ENCODE measurements around the gene ZNF775.

The ZNF775 gene

DNA sequence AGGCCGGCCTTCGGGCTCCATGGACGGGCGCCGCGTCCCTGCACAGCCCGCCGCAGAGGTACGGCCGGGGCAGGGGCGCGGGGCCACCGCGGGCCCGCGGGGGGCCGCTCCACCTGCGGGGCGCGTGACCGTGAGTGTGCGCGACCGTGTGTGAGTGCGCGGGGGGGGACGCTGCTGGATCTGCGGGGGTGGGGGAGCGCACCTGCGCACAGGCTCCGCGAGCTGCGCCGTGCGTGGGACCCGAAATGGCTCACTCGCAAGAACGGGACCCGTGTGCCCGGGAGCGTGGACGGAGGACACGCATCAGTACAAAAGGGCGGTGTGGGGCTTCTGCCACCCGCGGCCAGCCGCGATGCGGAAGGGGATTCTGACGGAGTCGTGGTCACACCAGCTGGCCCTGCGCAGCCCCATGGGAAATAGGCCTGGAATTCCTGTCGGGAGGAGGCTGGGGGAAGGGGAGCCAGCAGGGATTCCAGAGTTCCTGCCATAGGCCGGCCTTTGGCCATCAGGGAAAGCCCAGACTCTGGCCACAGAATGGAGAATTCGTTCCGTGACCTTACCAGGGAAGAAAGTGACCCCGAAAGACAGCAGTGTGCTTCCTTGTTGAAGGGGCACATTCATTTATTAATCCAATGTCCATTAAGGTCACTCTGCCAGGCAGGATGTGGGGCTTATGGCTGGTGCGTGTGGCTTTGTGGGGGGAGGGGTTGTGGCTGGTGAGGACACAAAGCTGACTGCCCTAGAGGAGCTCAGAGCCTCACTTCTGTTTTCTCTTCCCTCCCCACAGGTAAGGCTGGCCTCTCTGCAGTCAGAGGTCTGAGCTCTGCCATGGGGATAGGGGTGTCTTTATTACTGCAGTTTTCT lies 10.0 kb upstream of the ZNF775 start:
- DNase-seq (ENCODE audit: insufficient read length, low spot score) (peak; percentile 90), FAIRE-seq (no peak)
- peak; percentile 50 for TF ChIP-seq POLR2A (IDR thresholded peaks at IDR 0.05; ENCODE audit: low read depth, low read length)

DNA sequence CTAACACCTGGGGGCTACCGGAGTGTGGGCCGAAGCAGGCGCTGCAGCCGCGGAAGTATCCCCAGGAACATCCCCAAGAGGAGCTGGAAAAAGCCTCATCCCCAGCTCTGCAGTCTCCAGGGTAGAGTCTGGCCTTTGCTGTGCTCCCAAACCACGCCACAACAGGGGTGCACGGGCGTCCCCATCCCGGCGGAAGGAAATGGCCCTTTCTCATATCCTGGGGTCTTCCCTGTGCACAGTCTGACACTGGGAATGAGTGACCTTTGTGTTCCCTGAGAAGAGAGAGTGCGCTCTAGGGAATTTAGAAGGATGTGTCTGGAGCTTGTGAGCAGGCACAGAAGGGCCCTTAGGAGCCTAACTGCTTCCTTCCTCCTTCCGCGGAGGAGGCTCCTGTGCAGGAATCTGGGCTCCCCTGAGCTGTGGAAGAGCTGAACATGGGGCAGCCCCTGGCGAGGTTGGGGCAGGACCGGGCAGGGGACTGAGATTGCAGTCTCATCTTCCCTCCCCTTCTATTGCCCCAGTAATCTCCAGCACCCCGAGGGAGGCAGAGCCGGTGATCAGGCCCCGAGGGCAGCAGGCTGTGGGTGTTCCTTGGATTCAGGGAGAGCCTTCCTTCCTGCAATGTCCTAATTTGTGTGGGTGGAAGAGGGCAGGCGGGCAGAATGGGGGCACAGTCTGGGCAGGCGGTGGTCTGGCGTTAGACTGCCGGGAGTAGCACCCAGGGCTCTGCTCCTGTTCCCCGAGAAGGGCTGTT lies 9.2 kb upstream of the ZNF775 start:
- DNase-seq (ENCODE audit: insufficient read length, low spot score) (no peak), FAIRE-seq (no peak)
- TF ChIP-seq POLR2A (IDR thresholded peaks at IDR 0.05; ENCODE audit: low read depth, low read length): no peak

DNA sequence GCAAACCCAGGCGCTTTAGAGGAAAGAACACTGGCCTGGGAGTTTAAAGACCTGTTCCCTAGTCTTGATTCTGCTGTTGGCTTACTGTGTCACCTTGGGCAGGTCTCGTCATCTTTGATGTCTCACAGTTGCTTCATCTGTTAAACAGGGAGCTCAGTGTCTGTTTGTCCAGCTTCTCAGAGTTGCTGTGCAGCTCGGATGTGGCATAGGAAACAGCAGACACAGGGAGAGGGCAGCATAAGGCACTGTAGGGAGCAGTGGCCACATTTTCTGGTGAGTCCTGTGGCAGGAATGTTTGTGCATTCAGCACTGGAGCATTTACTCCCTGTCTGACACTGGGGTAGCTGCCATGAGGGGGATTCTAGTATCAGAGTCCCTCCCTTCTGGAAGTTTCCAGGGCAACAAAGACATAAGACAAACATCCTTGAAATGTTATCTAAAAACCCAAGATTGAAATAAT lies 8.5 kb upstream of the ZNF775 start:
- TF ChIP-seq POLR2A (IDR thresholded peaks at IDR 0.05; ENCODE audit: low read depth, low read length): no peak
- no peak for DNase-seq (ENCODE audit: insufficient read length, low spot score)
- FAIRE-seq: no peak

DNA sequence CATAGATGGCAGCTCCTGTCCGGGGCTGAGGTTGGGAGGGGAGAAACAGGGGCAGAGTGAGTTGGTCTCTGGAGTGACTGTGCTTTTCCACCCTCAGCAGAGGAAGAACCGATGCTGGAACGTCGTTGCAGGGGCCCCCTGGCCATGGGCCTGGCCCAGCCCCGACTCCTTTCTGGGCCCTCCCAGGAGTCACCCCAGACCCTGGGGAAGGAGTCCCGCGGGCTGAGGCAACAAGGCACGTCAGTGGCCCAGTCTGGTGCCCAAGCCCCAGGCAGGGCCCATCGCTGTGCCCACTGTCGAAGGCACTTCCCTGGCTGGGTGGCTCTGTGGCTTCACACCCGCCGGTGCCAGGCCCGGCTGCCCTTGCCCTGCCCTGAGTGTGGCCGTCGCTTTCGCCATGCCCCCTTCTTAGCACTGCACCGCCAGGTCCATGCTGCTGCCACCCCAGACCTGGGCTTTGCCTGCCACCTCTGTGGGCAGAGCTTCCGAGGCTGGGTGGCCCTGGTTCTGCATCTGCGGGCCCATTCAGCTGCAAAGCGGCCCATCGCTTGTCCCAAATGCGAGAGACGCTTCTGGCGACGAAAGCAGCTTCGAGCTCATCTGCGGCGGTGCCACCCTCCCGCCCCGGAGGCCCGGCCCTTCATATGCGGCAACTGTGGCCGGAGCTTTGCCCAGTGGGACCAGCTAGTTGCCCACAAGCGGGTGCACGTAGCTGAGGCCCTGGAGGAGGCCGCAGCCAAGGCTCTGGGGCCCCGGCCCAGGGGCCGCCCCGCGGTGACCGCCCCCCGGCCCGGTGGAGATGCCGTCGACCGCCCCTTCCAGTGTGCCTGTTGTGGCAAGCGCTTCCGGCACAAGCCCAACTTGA lies 7.8 kb upstream of the ZNF775 start:
- FAIRE-seq: no peak
- no peak for TF ChIP-seq POLR2A (IDR thresholded peaks at IDR 0.05; ENCODE audit: low read depth, low read length)
- DNase-seq (ENCODE audit: insufficient read length, low spot score): no peak

DNA sequence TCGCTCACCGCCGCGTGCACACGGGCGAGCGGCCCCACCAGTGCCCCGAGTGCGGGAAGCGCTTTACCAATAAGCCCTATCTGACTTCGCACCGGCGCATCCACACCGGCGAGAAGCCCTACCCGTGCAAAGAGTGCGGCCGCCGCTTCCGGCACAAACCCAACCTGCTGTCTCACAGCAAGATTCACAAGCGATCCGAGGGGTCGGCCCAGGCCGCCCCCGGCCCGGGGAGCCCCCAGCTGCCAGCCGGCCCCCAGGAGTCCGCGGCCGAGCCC lies 7.2 kb upstream of the ZNF775 start:
- DNase-seq (ENCODE audit: insufficient read length, low spot score): no peak
- no peak for TF ChIP-seq POLR2A (IDR thresholded peaks at IDR 0.05; ENCODE audit: low read depth, low read length)
- no peak for FAIRE-seq

DNA sequence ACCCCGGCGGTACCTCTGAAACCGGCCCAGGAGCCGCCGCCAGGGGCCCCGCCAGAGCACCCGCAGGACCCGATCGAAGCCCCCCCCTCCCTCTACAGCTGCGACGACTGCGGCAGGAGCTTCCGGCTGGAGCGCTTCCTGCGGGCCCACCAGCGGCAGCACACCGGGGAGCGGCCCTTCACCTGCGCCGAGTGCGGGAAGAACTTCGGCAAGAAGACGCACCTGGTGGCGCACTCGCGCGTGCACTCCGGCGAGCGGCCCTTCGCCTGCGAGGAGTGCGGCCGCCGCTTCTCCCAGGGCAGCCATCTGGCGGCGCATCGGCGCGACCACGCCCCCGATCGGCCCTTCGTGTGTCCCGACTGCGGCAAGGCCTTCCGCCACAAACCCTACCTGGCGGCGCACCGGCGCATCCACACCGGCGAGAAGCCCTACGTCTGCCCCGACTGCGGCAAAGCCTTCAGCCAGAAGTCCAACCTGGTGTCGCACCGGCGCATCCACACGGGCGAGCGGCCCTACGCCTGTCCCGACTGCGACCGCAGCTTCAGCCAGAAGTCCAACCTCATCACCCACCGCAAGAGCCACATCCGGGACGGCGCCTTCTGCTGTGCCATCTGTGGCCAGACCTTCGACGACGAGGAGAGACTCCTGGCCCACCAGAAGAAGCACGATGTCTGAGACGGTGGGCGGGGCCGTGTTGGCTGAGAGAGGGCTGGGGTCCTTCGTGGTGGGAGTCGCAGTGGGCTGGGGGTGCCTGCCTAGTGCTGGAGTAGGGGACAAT lies 6.7 kb upstream of the ZNF775 start:
- DNase-seq (ENCODE audit: insufficient read length, low spot score) (no peak), FAIRE-seq (no peak)
- no peak for TF ChIP-seq POLR2A (IDR thresholded peaks at IDR 0.05; ENCODE audit: low read depth, low read length)

DNA sequence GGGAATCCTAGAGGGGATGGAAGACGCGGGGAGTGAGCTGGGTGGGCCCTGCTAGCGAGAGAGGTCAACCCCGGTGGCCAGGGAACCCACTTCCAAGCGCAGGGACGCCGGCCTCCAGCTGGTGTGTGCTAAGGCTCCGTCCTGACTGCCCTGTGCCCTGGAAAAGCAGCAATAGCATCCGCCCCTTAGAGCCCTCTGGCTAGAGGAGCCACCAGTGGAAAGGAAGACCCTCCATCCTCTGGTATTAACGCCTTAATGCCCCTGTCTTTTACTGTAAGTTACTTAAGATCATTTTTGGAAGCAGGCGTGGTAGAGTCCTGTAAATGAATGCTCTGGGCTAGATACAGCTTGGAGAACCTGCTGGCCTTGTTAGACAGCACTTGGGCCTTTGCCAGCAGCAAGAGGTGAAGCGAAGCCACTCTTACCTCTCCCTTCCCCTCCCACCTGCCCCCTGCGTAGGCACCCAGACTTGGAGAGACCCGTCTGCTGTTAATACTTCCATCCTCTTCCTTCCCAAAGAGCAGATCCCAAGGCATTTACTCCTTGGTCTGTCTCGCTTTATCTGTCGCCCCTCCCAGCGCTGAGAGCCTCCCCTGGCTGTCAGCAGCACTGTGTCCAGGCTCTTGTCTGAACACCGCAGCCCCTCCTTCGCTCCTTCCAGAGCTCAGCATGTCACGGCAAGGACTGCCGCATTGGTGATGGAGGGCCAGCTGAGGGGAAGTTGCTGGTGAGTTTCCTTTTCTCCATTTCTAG lies 5.9 kb upstream of the ZNF775 start:
- FAIRE-seq (no peak), DNase-seq (ENCODE audit: insufficient read length, low spot score) (no peak)
- TF ChIP-seq POLR2A (IDR thresholded peaks at IDR 0.05; ENCODE audit: low read depth, low read length): no peak

DNA sequence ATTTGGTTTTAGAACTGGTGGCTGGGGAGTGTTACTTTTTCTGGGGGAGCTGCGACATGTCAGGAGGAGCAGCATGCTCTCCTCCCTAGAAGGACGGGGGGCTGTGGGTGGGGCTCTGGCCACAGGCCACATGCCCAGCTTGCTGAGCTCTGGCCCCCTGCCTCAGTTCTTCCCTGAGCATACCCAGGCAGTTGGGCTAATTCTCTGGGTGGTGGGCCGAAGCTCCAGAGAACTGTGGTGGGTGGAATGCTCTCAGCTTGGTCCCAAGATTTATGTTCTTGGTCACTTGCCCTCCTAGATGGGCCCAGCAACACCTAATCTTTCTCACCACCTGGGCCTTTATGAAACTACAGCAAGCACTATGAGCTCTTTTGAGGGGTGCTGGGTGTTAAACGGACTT lies 5.1 kb upstream of the ZNF775 start:
- no peak for TF ChIP-seq POLR2A (IDR thresholded peaks at IDR 0.05; ENCODE audit: low read depth, low read length)
- DNase-seq (ENCODE audit: insufficient read length, low spot score) (no peak), FAIRE-seq (no peak)

DNA sequence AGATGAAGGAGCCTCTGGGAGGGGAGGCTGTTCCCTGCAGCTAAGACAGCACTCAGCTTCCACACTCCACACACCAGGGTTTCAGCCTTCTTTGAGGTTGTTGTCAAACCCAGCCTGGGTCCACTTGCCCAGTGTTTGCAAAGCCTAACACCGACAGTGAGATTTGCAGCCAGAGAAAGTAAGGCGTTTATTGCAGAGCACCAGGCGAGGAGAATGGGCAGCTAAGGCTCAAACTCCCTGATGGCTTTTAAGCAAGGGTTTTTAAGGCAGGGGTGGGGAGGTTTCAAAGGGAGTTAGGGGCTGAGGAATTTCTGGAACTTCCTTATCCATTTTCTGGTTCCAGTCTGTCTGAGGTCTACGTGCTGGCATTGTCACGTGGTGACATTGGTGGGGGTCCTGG lies 4.7 kb upstream of the ZNF775 start:
- no peak for TF ChIP-seq POLR2A (IDR thresholded peaks at IDR 0.05; ENCODE audit: low read depth, low read length)
- FAIRE-seq: no peak
- DNase-seq (ENCODE audit: insufficient read length, low spot score): no peak

DNA sequence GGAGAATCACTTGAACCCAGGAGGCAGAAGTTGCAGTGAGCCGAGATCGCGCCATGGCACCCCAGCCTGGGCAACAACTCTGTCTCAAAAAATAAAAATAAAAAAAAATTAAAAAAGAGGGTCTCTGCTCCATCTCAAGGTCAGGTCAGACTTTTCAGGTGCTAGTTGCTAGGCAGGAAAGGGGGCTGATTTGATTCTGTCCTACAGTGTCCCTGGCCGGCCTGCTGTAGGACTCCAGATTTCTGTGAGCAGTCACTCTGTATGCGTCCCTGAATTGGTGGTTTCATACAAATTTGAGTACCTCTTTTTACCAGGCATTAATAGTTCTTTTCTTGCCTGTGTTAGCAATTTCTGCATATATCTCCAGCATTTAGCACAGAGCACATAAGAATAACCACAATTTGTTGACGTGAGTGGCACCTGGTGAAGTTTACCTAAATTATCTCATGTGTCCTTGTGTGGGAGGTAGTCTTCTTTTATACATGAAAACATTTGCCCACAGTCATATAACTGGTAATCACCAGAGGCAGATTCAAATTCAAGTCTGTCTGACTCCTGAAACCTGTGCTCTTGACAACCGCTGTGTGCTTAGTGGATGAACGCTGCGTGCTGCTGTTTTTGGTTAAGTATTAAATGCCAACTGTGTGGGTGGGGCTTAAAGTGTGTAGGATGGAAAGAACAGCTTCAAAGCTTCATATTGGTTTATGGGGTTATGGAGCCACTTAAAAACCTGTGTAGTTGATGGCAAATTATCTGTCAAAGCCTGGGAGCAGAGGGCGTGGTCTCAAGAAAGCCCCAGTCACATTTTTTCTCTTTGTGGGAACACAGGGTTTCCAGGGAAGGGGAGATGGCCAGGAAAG lies 3.2 kb upstream of the ZNF775 start:
- no peak for TF ChIP-seq POLR2A (IDR thresholded peaks at IDR 0.05; ENCODE audit: low read depth, low read length)
- FAIRE-seq (no peak), DNase-seq (ENCODE audit: insufficient read length, low spot score) (no peak)

DNA sequence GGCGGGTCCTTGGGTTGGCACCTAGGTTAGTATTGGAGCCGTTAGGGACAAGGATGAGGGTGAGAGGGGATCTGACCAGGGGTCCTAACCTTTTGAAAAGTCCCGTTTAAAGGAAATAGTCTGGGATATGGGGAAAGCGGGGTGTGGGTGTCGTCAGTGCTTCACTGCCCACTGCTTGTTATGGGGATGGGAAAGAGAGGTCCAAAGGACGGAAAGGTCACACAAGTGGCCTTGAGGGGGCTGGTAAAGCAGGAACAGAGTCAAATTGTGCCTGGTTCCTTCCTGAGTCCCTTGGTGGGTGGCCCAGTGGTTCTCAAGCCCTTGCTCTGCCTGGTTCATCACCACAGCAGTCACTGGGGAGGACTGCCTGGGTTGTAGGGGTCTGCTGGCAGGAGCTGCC lies 2.6 kb upstream of the ZNF775 start:
- DNase-seq (ENCODE audit: insufficient read length, low spot score): no peak
- no peak for FAIRE-seq
- no peak for TF ChIP-seq POLR2A (IDR thresholded peaks at IDR 0.05; ENCODE audit: low read depth, low read length)

DNA sequence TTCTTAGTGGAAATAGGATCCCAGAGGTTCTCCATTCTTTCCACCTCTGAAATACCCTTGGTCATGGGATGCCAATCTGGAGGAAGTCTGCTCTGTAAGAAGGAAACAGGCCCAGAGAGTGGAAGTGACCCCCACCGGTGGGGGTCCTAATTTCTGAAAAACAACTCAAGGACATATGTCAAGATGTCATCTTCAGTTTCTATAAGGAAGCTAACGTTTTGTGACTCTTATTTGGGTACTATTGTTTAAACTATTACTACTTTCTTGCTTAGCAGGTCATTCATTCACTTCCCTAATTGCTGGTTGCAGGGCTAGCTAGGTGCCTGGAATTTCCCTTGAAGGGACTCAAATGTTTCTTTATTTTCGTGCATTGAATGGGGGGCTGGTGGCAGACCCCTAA lies 1.9 kb upstream of the ZNF775 start:
- no peak for FAIRE-seq
- DNase-seq (ENCODE audit: insufficient read length, low spot score): no peak

More for the DNA sequence above, 1.9 kb upstream of the ZNF775 start:
- TF ChIP-seq POLR2A (IDR thresholded peaks at IDR 0.05; ENCODE audit: low read depth, low read length): no peak
